Right renal cortex interstitium (tissue), 3 donors: ENCODE measurements around the gene GABRG3. TPM values are rescaled to one million over a fixed set of nuclear protein-coding genes. Genes with fewer than 3 reads are reported as not detected.

ENCODE experiments used
- DNase-seq, 3 donors: peaks; one replicate each; pipeline ENCODE4 v3.0.0-alpha.2; 2013; ENCODE audit warnings: low read depth in 3 of 3, low spot score in 2 of 3
- polyA plus RNA-seq, 3 donors: library from polyadenylated mRNA; unstranded; fragments of 120-200 nt; gene quantifications; one replicate each; pipeline ENCODE4 v1.2.1, GENCODE V29; 2013; ENCODE audit not compliant: insufficient read length in 3 of 3

The GABRG3 gene
- polyA plus RNA-seq, 3 donors: 0.96 to 2.4 (median 2.2) TPM

- DNase-seq: no peak
Measured at GRCh38 chr15:27061739-27062138, 90.8 kb downstream of the GABRG3 start.

- DNase-seq: no peak
Measured at GRCh38 chr15:27062951-27063350, 92.0 kb downstream of the GABRG3 start.

- DNase-seq: no peak
Measured at GRCh38 chr15:27064080-27064479, 93.1 kb downstream of the GABRG3 start.

GRCh38 chr15:27065151-27065550 is 94.2 kb downstream of the GABRG3 start:
- no peak for DNase-seq

GRCh38 chr15:27065785-27066184 is 94.8 kb downstream of the GABRG3 start:
- no peak for DNase-seq

GRCh38 chr15:27066446-27066845 is 95.5 kb downstream of the GABRG3 start:
- DNase-seq: no peak

- no peak for DNase-seq
Measured at GRCh38 chr15:27067175-27067574, 96.2 kb downstream of the GABRG3 start.

GRCh38 chr15:27070841-27071240 is 99.9 kb downstream of the GABRG3 start:
- DNase-seq: no peak

- no peak for DNase-seq
Measured at GRCh38 chr15:27074179-27074578, 103.2 kb downstream of the GABRG3 start.

GRCh38 chr15:27077790-27078189 is 106.8 kb downstream of the GABRG3 start:
- DNase-seq: no peak

- DNase-seq: no peak
Measured at GRCh38 chr15:27081676-27082418, 110.9 kb downstream of the GABRG3 start.

GRCh38 chr15:27082526-27082925 is 111.5 kb downstream of the GABRG3 start:
- no peak for DNase-seq

- DNase-seq: no peak
Measured at GRCh38 chr15:27084844-27085243, 113.9 kb downstream of the GABRG3 start.

GRCh38 chr15:27086149-27086548 is 115.2 kb downstream of the GABRG3 start:
- no peak for DNase-seq

- DNase-seq: no peak
Measured at GRCh38 chr15:27086805-27087204, 115.8 kb downstream of the GABRG3 start.

GRCh38 chr15:27087651-27088583 is 116.9 kb downstream of the GABRG3 start:
- no peak for DNase-seq

- DNase-seq: no peak
Measured at GRCh38 chr15:27088584-27089232, 117.7 kb downstream of the GABRG3 start.

- no peak for DNase-seq
Measured at GRCh38 chr15:27089233-27089586, 118.2 kb downstream of the GABRG3 start.

- no peak for DNase-seq
Measured at GRCh38 chr15:27089676-27090075, 118.7 kb downstream of the GABRG3 start.

GRCh38 chr15:27091270-27091940 is 120.4 kb downstream of the GABRG3 start:
- DNase-seq: no peak

GRCh38 chr15:27092390-27092789 is 121.4 kb downstream of the GABRG3 start:
- DNase-seq: no peak
